Measurements from ENCODE around the gene TLL1.

The TLL1 gene

GRCh38 chr4:166049036-166049435, 176.0 kb downstream of the TLL1 start:
- DNase-seq (ENCODE audit: low spot score) = no peak

GRCh38 chr4:166064721-166065120, 191.7 kb downstream of the TLL1 start:
- DNase-seq (ENCODE audit: low spot score) = no peak

- no peak for DNase-seq (ENCODE audit: low spot score)
Observed at GRCh38 chr4:166065324-166065723, 192.3 kb downstream of the TLL1 start.

- no peak for DNase-seq (ENCODE audit: low spot score)
Observed at GRCh38 chr4:166066936-166067335, 193.9 kb downstream of the TLL1 start.

- no peak for DNase-seq (ENCODE audit: low spot score)
Observed at GRCh38 chr4:166067915-166068314, 194.9 kb downstream of the TLL1 start.

GRCh38 chr4:166073783-166074182, 200.7 kb downstream of the TLL1 start:
- DNase-seq (ENCODE audit: low spot score) = no peak

- DNase-seq (ENCODE audit: low spot score) = no peak
Observed at GRCh38 chr4:166075599-166075998, 202.6 kb downstream of the TLL1 start.

- no peak for DNase-seq (ENCODE audit: low spot score)
Observed at GRCh38 chr4:166077782-166078181, 204.7 kb downstream of the TLL1 start.

GRCh38 chr4:166078383-166078782, 205.3 kb downstream of the TLL1 start:
- no peak for DNase-seq (ENCODE audit: low spot score)

GRCh38 chr4:166078955-166079354, 205.9 kb downstream of the TLL1 start:
- no peak for DNase-seq (ENCODE audit: low spot score)

- no peak for DNase-seq (ENCODE audit: low spot score)
Observed at GRCh38 chr4:166087569-166087968, 214.5 kb downstream of the TLL1 start.

- DNase-seq (ENCODE audit: low spot score) = no peak
Observed at GRCh38 chr4:166088576-166088975, 215.5 kb downstream of the TLL1 start.

- DNase-seq (ENCODE audit: low spot score) = no peak
Observed at GRCh38 chr4:166091146-166091545, 218.1 kb downstream of the TLL1 start.

GRCh38 chr4:166091912-166092510, 219.0 kb downstream of the TLL1 start:
- peak; percentile 27 for DNase-seq (ENCODE audit: low spot score)

GRCh38 chr4:166092797-166093290, 219.8 kb downstream of the TLL1 start:
- peak; percentile 25 for DNase-seq (ENCODE audit: low spot score)

- no peak for DNase-seq (ENCODE audit: low spot score)
Observed at GRCh38 chr4:166104623-166105022, 231.6 kb downstream of the TLL1 start.

- no peak for DNase-seq (ENCODE audit: low spot score)
Observed at GRCh38 chr4:166121897-166122296, 248.9 kb downstream of the TLL1 start.

GRCh38 chr4:166123546-166123945, 250.5 kb downstream of the TLL1 start:
- no peak for DNase-seq (ENCODE audit: low spot score)

- no peak for DNase-seq (ENCODE audit: low spot score)
Observed at GRCh38 chr4:166128403-166128802, 255.4 kb downstream of the TLL1 start.

- DNase-seq (ENCODE audit: low spot score) = no peak
Observed at GRCh38 chr4:166134285-166134684, 261.2 kb downstream of the TLL1 start.

- no peak for DNase-seq (ENCODE audit: low spot score)
Observed at GRCh38 chr4:166140951-166141350, 267.9 kb downstream of the TLL1 start.

- peak; percentile 2 for DNase-seq (ENCODE audit: low spot score)
Observed at GRCh38 chr4:166143227-166143626, 270.2 kb downstream of the TLL1 start.

GRCh38 chr4:166144607-166145006, 271.6 kb downstream of the TLL1 start:
- DNase-seq (ENCODE audit: low spot score) = no peak

GRCh38 chr4:166146806-166147540, 273.9 kb downstream of the TLL1 start:
- no peak for DNase-seq (ENCODE audit: low spot score)
